ENCODE measurements around the gene MAGEA2B.
"Not testable (repeated sequence)": the region's sequence is repeated elsewhere in the genome, so short reads cannot be mapped to it uniquely, and the experiment has no call there.

MAGEA2B gene

GRCh38 chrX:152754871-152755270, 40.4 kb downstream of the MAGEA2B start:
- DNase-seq (ENCODE audit: low read depth in 2 of 2, low spot score in 1 of 2): not testable (repeated sequence)

- not testable (repeated sequence) for DNase-seq (ENCODE audit: low read depth in 2 of 2, low spot score in 1 of 2)
Measured at GRCh38 chrX:152758918-152759317, 44.5 kb downstream of the MAGEA2B start, which contains the start of gene CSAG3. TSS of gene CSAG3 (plus strand) at chrX:152759218.

GRCh38 chrX:152759544-152759943, 45.1 kb downstream of the MAGEA2B start:
- DNase-seq (ENCODE audit: low read depth in 2 of 2, low spot score in 1 of 2): not testable (repeated sequence)

GRCh38 chrX:152761582-152761981, 47.2 kb downstream of the MAGEA2B start:
- not testable (repeated sequence) for DNase-seq (ENCODE audit: low read depth in 2 of 2, low spot score in 1 of 2)

- not testable (repeated sequence) for DNase-seq (ENCODE audit: low read depth in 2 of 2, low spot score in 1 of 2)
Measured at GRCh38 chrX:152766562-152766961, 52.1 kb downstream of the MAGEA2B start.
